Liver (tissue), 9 donors: Measurements from ENCODE around the gene GLRB. TPM values are rescaled to one million over a fixed set of nuclear protein-coding genes. Genes with fewer than 3 reads are reported as not detected.

Experiments used
- DNase-seq: peaks from one replicate; pipeline ENCODE4 v3.0.0-alpha.2; 2017; ENCODE audit warnings: low spot score
- H3K27ac ChIP-seq, 2 donors: one replicate each; pipeline ENCODE4 v1.7.0; 2013; ENCODE audit warnings: inconsistent platforms in 2 of 2, low read length in 2 of 2, control low read depth in 1 of 2, low read depth in 1 of 2, mild to moderate bottlenecking in 1 of 2
- H3K27me3 ChIP-seq, 4 donors: one replicate each; pipeline versions ENCODE4 v1.6.1 to v1.7.0; 2013; ENCODE audit warnings: low read length in 3 of 4, inconsistent platforms in 1 of 4, mild to moderate bottlenecking in 1 of 4, moderate library complexity in 1 of 4; ENCODE audit not compliant: control insufficient read depth in 4 of 4, insufficient read depth in 4 of 4
- H3K36me3 ChIP-seq, 4 donors: one replicate each; pipeline versions ENCODE4 v1.6.1 to v1.7.0; 2013; ENCODE audit warnings: low read length in 3 of 4, mild to moderate bottlenecking in 3 of 4, low read depth in 1 of 4, moderate library complexity in 1 of 4; ENCODE audit not compliant: control insufficient read depth in 4 of 4, insufficient read depth in 3 of 4
- H3K4me1 ChIP-seq, 4 donors: one replicate each; pipeline versions ENCODE4 v1.6.1 to v1.7.0; 2013; ENCODE audit warnings: low read length in 3 of 4, mild to moderate bottlenecking in 3 of 4, moderate library complexity in 1 of 4; ENCODE audit not compliant: control insufficient read depth in 4 of 4, insufficient read depth in 4 of 4
- H3K4me3 ChIP-seq, 3 donors: one replicate each; pipeline versions ENCODE4 v1.6.1 to v1.7.0; 2013; ENCODE audit warnings: low read length in 3 of 3, control low read depth in 1 of 3, low read depth in 1 of 3, mild to moderate bottlenecking in 1 of 3
- H3K9ac ChIP-seq, 2 donors: one replicate each; pipeline ENCODE4 v1.7.0; 2013; ENCODE audit warnings: low read length in 2 of 2, mild to moderate bottlenecking in 2 of 2, moderate library complexity in 2 of 2, control low read depth in 1 of 2, low read depth in 1 of 2
- H3K9me3 ChIP-seq, 4 donors: one replicate each; pipeline versions ENCODE4 v1.6.1 to v1.7.0; 2013; ENCODE audit warnings: low read length in 3 of 4; ENCODE audit not compliant: control insufficient read depth in 4 of 4
- ATF3 ChIP-seq: IDR thresholded peaks from 2 replicates; pipeline ENCODE4 v1.6.1; 2016; ENCODE audit warnings: antibody characterized with exemption
- CTCF ChIP-seq: fragments of 150-350 bp; IDR thresholded peaks from 2 replicates; pipeline ENCODE4 v1.5.1; 2017; ENCODE audit warnings: improper control_type of control experiment, low read depth, low read length; ENCODE audit not compliant: missing input control
- FOXA1 ChIP-seq: IDR thresholded peaks from 2 replicates; pipeline ENCODE4 v1.6.1; 2016; ENCODE audit warnings: antibody characterized with exemption
- FOXA2 ChIP-seq: IDR thresholded peaks from 2 replicates; pipeline ENCODE4 v1.6.1; 2016; ENCODE audit warnings: antibody characterized with exemption
- GABPA ChIP-seq, 2 donors: IDR thresholded peaks in 1 of 2; conservative IDR thresholded peaks in 1 of 2; 2 replicates each; pipeline ENCODE4 v1.6.1; 2016; ENCODE audit warnings: antibody characterized with exemption in 2 of 2, mild to moderate bottlenecking in 1 of 2, moderate library complexity in 1 of 2
- HNF4A ChIP-seq, 2 donors: conservative IDR thresholded peaks; 2 replicates each; pipeline ENCODE4 v1.6.1; 2016; ENCODE audit warnings: antibody characterized with exemption in 2 of 2, mild to moderate bottlenecking in 2 of 2
- HNF4G ChIP-seq: IDR thresholded peaks from 2 replicates; pipeline ENCODE4 v1.6.1; 2016; ENCODE audit warnings: antibody characterized with exemption
- JUND ChIP-seq, 2 donors: IDR thresholded peaks; 2 replicates each; pipeline ENCODE4 v1.6.1; 2016; ENCODE audit warnings: antibody characterized with exemption in 2 of 2
- MAX ChIP-seq: IDR thresholded peaks from 2 replicates; pipeline ENCODE4 v1.6.1; 2016; ENCODE audit warnings: antibody characterized with exemption
- NR2F2 ChIP-seq: IDR thresholded peaks from 2 replicates; pipeline ENCODE4 v1.6.1; 2016; ENCODE audit warnings: antibody characterized with exemption
- RAD21 ChIP-seq, 2 donors: IDR thresholded peaks; 2 replicates each; pipeline ENCODE4 v1.6.1; 2016; ENCODE audit warnings: antibody characterized with exemption in 2 of 2, mild to moderate bottlenecking in 2 of 2
- REST ChIP-seq: IDR thresholded peaks from 2 replicates; pipeline ENCODE4 v1.6.1; 2016; ENCODE audit warnings: antibody characterized with exemption, mild to moderate bottlenecking
- RXRA ChIP-seq, 2 donors: IDR thresholded peaks; 2 replicates each; pipeline ENCODE4 v1.6.1; 2017 to 2018; ENCODE audit warnings: antibody characterized with exemption in 2 of 2, mild to moderate bottlenecking in 1 of 2
- SP1 ChIP-seq: IDR thresholded peaks from 2 replicates; pipeline ENCODE4 v1.6.1; 2018; ENCODE audit warnings: antibody characterized with exemption, mild to moderate bottlenecking
- TAF1 ChIP-seq: conservative IDR thresholded peaks from 2 replicates; pipeline ENCODE4 v1.6.1; 2016; ENCODE audit warnings: antibody characterized with exemption, mild to moderate bottlenecking
- YY1 ChIP-seq: IDR thresholded peaks from 2 replicates; pipeline ENCODE4 v1.6.1; 2016; ENCODE audit warnings: antibody characterized with exemption, mild to moderate bottlenecking
- ZBTB33 ChIP-seq: IDR thresholded peaks from 2 replicates; pipeline ENCODE4 v1.6.1; 2016; ENCODE audit warnings: antibody characterized with exemption
- WGBS: extraction: QIAGEN DNeasy Blood & Tissue Kit; methylation state at CpG from one replicate; pipeline ENCODE4 v1.1.7; 2013; 5-methylcytosine and 5-hydroxymethylcytosine counted together
- polyA plus RNA-seq, 2 donors: library from polyadenylated mRNA; stranded (reverse) in 1 of 2; unstranded in 1 of 2; fragments of 200-250 nt in 1 of 2; fragments of >200 nt in 1 of 2; fragmentation: Nextera tagmentation in 1 of 2; extraction: Ambion mirVana in 1 of 2; gene quantifications; one replicate each; pipeline versions ENCODE4 v1.2.1 to v1.2.3, GENCODE V29; 2013 to 2015
- total RNA-seq, 2 donors: library from RNA; depleted of rRNA; stranded (reverse); fragments of >200 nt; gene quantifications; one replicate each; pipeline ENCODE4 v1.2.3, GENCODE V29; 2014
- donor health status: healthy.
- donor health status: healthy.
- donor health status: healthy.
- donor health status: healthy.
- donor health status: healthy.

GLRB gene
- total and polyA plus RNA-seq, 4 donors = 0.24 to 2.9 (median 0.72) TPM

- 79% methylated on average over 2 of the region's 2 CpGs for WGBS
- H3K4me3 ChIP-seq = no peak overlapping the region
- H3K27me3 ChIP-seq = no peaks in the 10 kb centered on the region
- no peak overlapping the region for H3K9ac ChIP-seq
- H3K4me1 ChIP-seq = no peaks in the 10 kb centered on the region
- no peaks in the 10 kb centered on the region for H3K9me3 ChIP-seq
- no peaks in the 10 kb centered on the region for H3K36me3 ChIP-seq
- no peak overlapping the region for H3K27ac ChIP-seq
- TF ChIP-seq TAF1 (no peak), RXRA (IDR thresholded peaks at IDR 0.05) (no peak), RAD21 (IDR thresholded peaks at IDR 0.05) (no peak), ZBTB33 (no peak), MAX (no peak), HNF4A (conservative IDR thresholded peaks at IDR 0.05) (no peak), ATF3 (no peak), CTCF (no peak), JUND (IDR thresholded peaks at IDR 0.05) (no peak), FOXA1 (no peak), YY1 (no peak), HNF4G (no peak), REST (no peak), NR2F2 (no peak)
- no peak for DNase-seq
These were observed 19.8 kb downstream of the GLRB start for GRCh38 chr4:157095716-157096115.

- H3K4me1 ChIP-seq = no peaks in the 10 kb centered on the region
- no peak overlapping the region for H3K4me3 ChIP-seq
- H3K27ac ChIP-seq = no peak overlapping the region
- H3K27me3 ChIP-seq = no peaks in the 10 kb centered on the region
- DNase-seq = no peak
- no peak overlapping the region for H3K9ac ChIP-seq
- no peaks in the 10 kb centered on the region for H3K36me3 ChIP-seq
- WGBS = 81% methylated on average over 1 of the region's 1 CpG
- H3K9me3 ChIP-seq = no peaks in the 10 kb centered on the region
- TF ChIP-seq SP1 = no peak
- no peak for TF ChIP-seq FOXA2
- no peak for TF ChIP-seq HNF4A (conservative IDR thresholded peaks at IDR 0.05)
- TF ChIP-seq JUND (IDR thresholded peaks at IDR 0.05) = no peak
- no peak for TF ChIP-seq RXRA (IDR thresholded peaks at IDR 0.05)
- no peak for TF ChIP-seq GABPA (IDR thresholded peaks at IDR 0.05 in 1 of 2, conservative IDR thresholded peaks at IDR 0.05 in 1 of 2)
- TF ChIP-seq CTCF = no peak
- no peak for TF ChIP-seq FOXA1
- TF ChIP-seq ZBTB33 = no peak
- TF ChIP-seq TAF1 = no peak
- no peak for TF ChIP-seq MAX
These were observed 20.5 kb downstream of the GLRB start for GRCh38 chr4:157096439-157096838.
